ENCODE results near the gene GGCX. TPM values are rescaled to one million over a fixed set of nuclear protein-coding genes. Genes with fewer than 3 reads are reported as not detected.

Gene GGCX
- total and polyA plus RNA-seq, 9 of the 15 experiments (the other 6 are each of a cell fraction or from before 2014, with no cell fraction given): 14.4 to 47.1 (median 28.1) TPM

DNA sequence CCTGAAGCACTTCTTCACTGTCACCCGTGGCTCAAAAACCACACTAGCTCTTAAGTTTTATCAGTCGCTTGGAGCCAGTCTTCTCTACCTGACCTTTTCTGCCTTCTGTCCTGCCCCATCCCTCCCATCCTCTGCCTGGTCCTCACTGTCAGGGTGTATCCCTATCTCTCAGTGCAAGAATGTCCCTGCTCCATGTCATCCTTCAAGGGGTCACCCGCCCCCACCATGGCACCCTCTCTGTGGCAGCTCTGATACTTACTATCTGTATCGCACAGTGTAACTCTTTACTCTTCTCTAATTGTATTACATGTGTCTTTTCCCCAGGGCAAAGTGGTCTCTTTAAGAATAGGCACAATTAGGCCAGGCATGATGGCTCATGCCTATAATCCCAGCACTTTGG lies 27.4 kb upstream of the GGCX start (continued):
- TF ChIP-seq HDAC1 (IDR thresholded peaks at IDR 0.05) (peak in 1 of 2 experiments; percentile 37; a peak in 1 of 4 replicates), ZNF583 (CRISPR knock-in tag; IDR thresholded peaks at IDR 0.05) (no peak), KLF13 (tag; IDR thresholded peaks at IDR 0.05; ENCODE audit: borderline replicate concordance, low read depth) (no peak), FIP1L1 (IDR thresholded peaks at IDR 0.05; ENCODE audit: low read depth, low read length, poor library complexity, severe bottlenecking) (no peak), GATAD2B (IDR thresholded peaks at IDR 0.05; ENCODE audit: borderline replicate concordance) (no peak), TBP (optimal IDR thresholded peaks at IDR 0.05; ENCODE audit: low read depth, low read length) (no peak), TEAD4 (IDR thresholded peaks at IDR 0.05; ENCODE audit: low read length) (peak; percentile 54; the same call in 1 of the 2 replicates), TEAD4 (CRISPR knock-in tag; IDR thresholded peaks at IDR 0.05; ENCODE audit: borderline replicate concordance) (no peak), TRIM24 (IDR thresholded peaks at IDR 0.05) (peak in 1 of 2 experiments; percentile 40; a peak in 2 of 4 replicates), PHB2 (IDR thresholded peaks at IDR 0.05; ENCODE audit: low read depth) (no peak; the same call in 1 of the 2 replicates), PRPF4 (IDR thresholded peaks at IDR 0.05; ENCODE audit: insufficient read depth, low read depth, low read length, poor library complexity, severe bottlenecking) (no peak), CBFA2T2 (conservative IDR thresholded peaks at IDR 0.05) (peak; percentile 89), ZNF184 (CRISPR knock-in tag; IDR thresholded peaks at IDR 0.05) (no peak), XRCC3 (IDR thresholded peaks at IDR 0.05) (no peak), FOXA3 (CRISPR knock-in tag; conservative IDR thresholded peaks at IDR 0.05 in 1 of 2, IDR thresholded peaks at IDR 0.05 in 1 of 2) (no peak), HNRNPH1 (optimal IDR thresholded peaks at IDR 0.05; ENCODE audit: low read depth, low read length) (no peak), EHMT2 (IDR thresholded peaks at IDR 0.05) (no peak), CHCHD3 (CRISPR knock-in tag; IDR thresholded peaks at IDR 0.05) (no peak), CBX8 (IDR thresholded peaks at IDR 0.05; ENCODE audit: borderline replicate concordance, extremely low read depth, low read depth, low read length, poor library complexity, severe bottlenecking) (no peak), SUPT5H (IDR thresholded peaks at IDR 0.05) (no peak), IFI16 (CRISPR knock-in tag; IDR thresholded peaks at IDR 0.05) (no peak), ZFP1 (CRISPR knock-in tag; IDR thresholded peaks at IDR 0.05) (no peak), NR0B1 (IDR thresholded peaks at IDR 0.05; ENCODE audit: partially characterized antibody) (no peak)
- TF ChIP-seq, protein P1, sequence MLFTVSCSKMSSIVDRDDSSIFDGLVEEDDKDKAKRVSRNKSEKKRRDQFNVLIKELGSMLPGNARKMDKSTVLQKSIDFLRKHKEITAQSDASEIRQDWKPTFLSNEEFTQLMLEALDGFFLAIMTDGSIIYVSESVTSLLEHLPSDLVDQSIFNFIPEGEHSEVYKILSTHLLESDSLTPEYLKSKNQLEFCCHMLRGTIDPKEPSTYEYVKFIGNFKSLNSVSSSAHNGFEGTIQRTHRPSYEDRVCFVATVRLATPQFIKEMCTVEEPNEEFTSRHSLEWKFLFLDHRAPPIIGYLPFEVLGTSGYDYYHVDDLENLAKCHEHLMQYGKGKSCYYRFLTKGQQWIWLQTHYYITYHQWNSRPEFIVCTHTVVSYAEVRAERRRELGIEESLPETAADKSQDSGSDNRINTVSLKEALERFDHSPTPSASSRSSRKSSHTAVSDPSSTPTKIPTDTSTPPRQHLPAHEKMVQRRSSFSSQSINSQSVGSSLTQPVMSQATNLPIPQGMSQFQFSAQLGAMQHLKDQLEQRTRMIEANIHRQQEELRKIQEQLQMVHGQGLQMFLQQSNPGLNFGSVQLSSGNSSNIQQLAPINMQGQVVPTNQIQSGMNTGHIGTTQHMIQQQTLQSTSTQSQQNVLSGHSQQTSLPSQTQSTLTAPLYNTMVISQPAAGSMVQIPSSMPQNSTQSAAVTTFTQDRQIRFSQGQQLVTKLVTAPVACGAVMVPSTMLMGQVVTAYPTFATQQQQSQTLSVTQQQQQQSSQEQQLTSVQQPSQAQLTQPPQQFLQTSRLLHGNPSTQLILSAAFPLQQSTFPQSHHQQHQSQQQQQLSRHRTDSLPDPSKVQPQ (CRISPR knock-in tag; IDR thresholded peaks at IDR 0.05; ENCODE audit: borderline replicate concordance): no peak
- TF ChIP-seq, protein P2, sequence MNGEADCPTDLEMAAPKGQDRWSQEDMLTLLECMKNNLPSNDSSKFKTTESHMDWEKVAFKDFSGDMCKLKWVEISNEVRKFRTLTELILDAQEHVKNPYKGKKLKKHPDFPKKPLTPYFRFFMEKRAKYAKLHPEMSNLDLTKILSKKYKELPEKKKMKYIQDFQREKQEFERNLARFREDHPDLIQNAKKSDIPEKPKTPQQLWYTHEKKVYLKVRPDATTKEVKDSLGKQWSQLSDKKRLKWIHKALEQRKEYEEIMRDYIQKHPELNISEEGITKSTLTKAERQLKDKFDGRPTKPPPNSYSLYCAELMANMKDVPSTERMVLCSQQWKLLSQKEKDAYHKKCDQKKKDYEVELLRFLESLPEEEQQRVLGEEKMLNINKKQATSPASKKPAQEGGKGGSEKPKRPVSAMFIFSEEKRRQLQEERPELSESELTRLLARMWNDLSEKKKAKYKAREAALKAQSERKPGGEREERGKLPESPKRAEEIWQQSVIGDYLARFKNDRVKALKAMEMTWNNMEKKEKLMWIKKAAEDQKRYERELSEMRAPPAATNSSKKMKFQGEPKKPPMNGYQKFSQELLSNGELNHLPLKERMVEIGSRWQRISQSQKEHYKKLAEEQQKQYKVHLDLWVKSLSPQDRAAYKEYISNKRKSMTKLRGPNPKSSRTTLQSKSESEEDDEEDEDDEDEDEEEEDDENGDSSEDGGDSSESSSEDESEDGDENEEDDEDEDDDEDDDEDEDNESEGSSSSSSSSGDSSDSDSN (IDR thresholded peaks at IDR 0.05; ENCODE audit: borderline replicate concordance in 1 of 2, low read depth in 2 of 2, low read length in 2 of 2): no peak

Measured in K562 (cell line).